Measurements from ENCODE around the gene ATP5PD.
"Not testable (repeated sequence)": the region's sequence is repeated elsewhere in the genome, so short reads cannot be mapped to it uniquely, and the experiment has no call there.

Gene ATP5PD

DNA sequence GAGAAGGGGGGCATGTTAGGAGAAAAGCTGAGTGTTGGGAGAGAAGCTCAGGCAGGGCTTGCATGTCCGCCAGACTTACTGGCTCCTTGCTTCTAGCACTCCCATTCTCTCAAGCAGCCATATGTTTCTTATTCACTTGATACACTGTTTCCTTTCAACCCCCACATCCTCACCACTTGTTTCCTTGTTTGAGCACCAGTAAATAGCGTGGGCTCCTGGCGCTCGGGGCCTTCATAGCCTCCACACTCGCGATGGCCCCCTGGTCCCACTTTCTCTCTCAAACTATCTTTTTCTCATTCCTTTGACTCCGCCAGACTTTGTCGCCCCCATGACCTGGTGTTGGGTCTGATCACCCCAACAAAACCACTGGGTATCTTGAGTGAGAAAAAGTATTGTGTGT, 16.6 kb downstream of the ATP5PD start:
- Mint-ChIP-seq H3K9me3 (peaks cover 4% of the 10 kb centered on the region), H3K36me3 (peaks cover 2% of the 10 kb centered on the region), H3K4me3 (no peak overlapping the region), H3K27ac (no peak overlapping the region), H3K4me1 (peaks cover 28% of the 10 kb centered on the region), H3K27me3 (no peaks in the 10 kb centered on the region)
- no peak for ATAC-seq (ENCODE audit: low read depth)
- DNase-seq (ENCODE audit: low spot score in 2 of 2): no peak

DNA sequence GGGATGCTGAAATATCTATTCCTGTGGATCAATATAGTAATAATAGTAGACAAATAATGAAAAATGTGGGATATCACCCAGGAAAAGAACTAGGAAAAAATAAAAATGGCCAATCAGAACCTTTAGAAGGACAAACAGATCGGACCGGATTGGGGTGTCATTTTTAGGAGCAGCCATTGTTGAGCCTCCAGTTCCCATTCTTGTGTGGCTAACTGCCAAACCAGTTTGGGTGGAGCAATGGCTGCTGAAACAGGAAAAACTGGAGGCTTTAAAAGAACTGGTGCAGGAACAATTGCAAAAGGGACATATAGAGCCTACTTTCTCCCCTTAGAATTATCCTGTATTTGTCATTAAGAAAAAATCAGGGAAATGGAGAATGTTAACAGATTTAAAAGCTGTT, 20.1 kb downstream of the ATP5PD start:
- H3K9me3 Mint-ChIP-seq: not testable (repeated sequence)

GRCh38 chr17:75025398-75025734, 21.4 kb downstream of the ATP5PD start:
- not testable (repeated sequence) for DNase-seq (ENCODE audit: low spot score in 2 of 2); H3K9me3 Mint-ChIP-seq; H3K27ac Mint-ChIP-seq; H3K4me3 Mint-ChIP-seq; H3K4me1 Mint-ChIP-seq; ATAC-seq (ENCODE audit: low read depth); H3K27me3 Mint-ChIP-seq
- peaks cover 22% of the 10 kb centered on the region for H3K36me3 Mint-ChIP-seq

More for the DNA sequence above, 20.1 kb downstream of the ATP5PD start:
- peaks cover 14% of the 10 kb centered on the region for H3K36me3 Mint-ChIP-seq
- not testable (repeated sequence) for H3K27me3 Mint-ChIP-seq; ATAC-seq (ENCODE audit: low read depth); DNase-seq (ENCODE audit: low spot score in 2 of 2); H3K4me1 Mint-ChIP-seq; H3K4me3 Mint-ChIP-seq; H3K27ac Mint-ChIP-seq

GRCh38 chr17:75024686-75025397, 21.9 kb downstream of the ATP5PD start:
- Mint-ChIP-seq H3K4me1 (peaks cover 3% of the 10 kb centered on the region), H3K9me3 (peaks cover 2% of the 10 kb centered on the region), H3K36me3 (peaks cover 23% of the 10 kb centered on the region), H3K4me3 (no peak overlapping the region), H3K27me3 (no peaks in the 10 kb centered on the region), H3K27ac (no peak overlapping the region)
- ATAC-seq (ENCODE audit: low read depth) (no peak), DNase-seq (ENCODE audit: low spot score in 2 of 2) (no peak)

GRCh38 chr17:75020331-75021110, 26.2 kb downstream of the ATP5PD start:
- Mint-ChIP-seq H3K4me3 (no peak overlapping the region), H3K36me3 (peaks cover 29% of the 10 kb centered on the region), H3K27ac (no peak overlapping the region), H3K9me3 (no peaks in the 10 kb centered on the region), H3K4me1 (peaks cover 6% of the 10 kb centered on the region), H3K27me3 (no peaks in the 10 kb centered on the region)
- DNase-seq (ENCODE audit: low spot score in 2 of 2): no peak
- no peak for ATAC-seq (ENCODE audit: low read depth)

DNA sequence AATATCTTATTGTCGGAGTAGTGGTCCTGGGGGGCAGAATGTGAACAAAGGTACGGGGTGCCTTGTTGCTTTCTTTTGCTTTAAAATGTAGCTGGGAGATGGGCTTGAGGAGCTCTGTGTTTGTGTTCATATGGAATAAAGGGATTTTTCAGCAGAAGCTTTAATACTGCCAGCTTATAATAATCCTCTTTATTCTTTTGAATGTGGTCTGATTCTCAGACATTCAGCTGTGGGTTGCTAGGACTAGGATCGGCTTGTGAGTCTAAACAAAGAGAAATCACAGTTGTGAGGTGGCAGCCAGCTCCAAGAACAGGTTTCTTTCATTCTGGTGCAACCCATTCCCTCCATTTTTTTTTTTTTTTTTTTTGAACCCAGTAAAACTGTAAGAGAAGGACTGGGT, 27.1 kb downstream of the ATP5PD start:
- Mint-ChIP-seq H3K27ac (no peak overlapping the region), H3K9me3 (no peaks in the 10 kb centered on the region), H3K36me3 (peaks cover 35% of the 10 kb centered on the region), H3K4me3 (no peak overlapping the region), H3K4me1 (peaks cover 8% of the 10 kb centered on the region), H3K27me3 (no peaks in the 10 kb centered on the region)
- DNase-seq (ENCODE audit: low spot score in 2 of 2) (no peak), ATAC-seq (ENCODE audit: low read depth) (no peak)

GRCh38 chr17:75019146-75019545, 27.6 kb downstream of the ATP5PD start:
- ATAC-seq (ENCODE audit: low read depth) (no peak), DNase-seq (ENCODE audit: low spot score in 2 of 2) (no peak)
- H3K27ac Mint-ChIP-seq: no peak overlapping the region
- H3K4me1 Mint-ChIP-seq: peaks cover 10% of the 10 kb centered on the region
- peaks cover 35% of the 10 kb centered on the region for H3K36me3 Mint-ChIP-seq
- H3K27me3 Mint-ChIP-seq: no peaks in the 10 kb centered on the region
- H3K4me3 Mint-ChIP-seq: no peak overlapping the region
- H3K9me3 Mint-ChIP-seq: no peaks in the 10 kb centered on the region

DNA sequence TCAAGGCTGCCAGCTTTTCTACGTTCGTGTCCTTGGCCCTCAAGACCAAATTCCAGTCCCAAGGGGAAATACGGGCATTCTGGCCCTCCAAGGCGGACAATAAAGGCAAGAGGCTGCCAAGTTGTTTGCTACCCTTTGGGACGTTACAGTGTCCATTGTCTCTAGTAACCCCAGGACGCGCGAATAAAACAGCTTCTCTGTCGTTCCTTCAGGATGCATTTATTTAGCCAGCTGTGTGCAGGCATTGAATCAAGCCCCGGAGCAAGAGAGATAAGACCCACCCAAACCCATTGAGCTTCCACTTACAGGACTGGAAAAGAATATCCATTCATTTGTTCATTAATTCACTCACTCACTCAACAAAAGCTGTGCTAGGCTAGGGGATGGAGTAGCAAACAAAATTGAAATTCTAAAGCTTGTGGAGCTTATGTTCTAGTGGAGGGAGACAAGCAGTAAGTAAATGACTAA, 33.6 kb downstream of the ATP5PD start:
- peak overlapping the region; percentile 89 for H3K27ac Mint-ChIP-seq
- peaks cover 4% of the 10 kb centered on the region for H3K27me3 Mint-ChIP-seq
- H3K4me3 Mint-ChIP-seq: peak overlapping the region; percentile 91

GRCh38 chr17:75012346-75013091, 34.2 kb downstream of the ATP5PD start, which contains the start of gene MRPL58:
TSS of gene MRPL58 (plus strand) at chr17:75012670. CDS start at chr17:75012687, 17 bp downstream.
- Mint-ChIP-seq H3K4me3 (peak within 1 kb of the TSS; percentile 91), H3K9me3 (no peaks in the 10 kb centered on the region)

More for the DNA sequence above, 33.6 kb downstream of the ATP5PD start:
- peaks cover 22% of the 10 kb centered on the region for H3K4me1 Mint-ChIP-seq
- no peak for ATAC-seq (ENCODE audit: low read depth)
- H3K9me3 Mint-ChIP-seq: no peaks in the 10 kb centered on the region
- no peak for DNase-seq (ENCODE audit: low spot score in 2 of 2)
- peaks cover 12% of the 10 kb centered on the region for H3K36me3 Mint-ChIP-seq

DNA sequence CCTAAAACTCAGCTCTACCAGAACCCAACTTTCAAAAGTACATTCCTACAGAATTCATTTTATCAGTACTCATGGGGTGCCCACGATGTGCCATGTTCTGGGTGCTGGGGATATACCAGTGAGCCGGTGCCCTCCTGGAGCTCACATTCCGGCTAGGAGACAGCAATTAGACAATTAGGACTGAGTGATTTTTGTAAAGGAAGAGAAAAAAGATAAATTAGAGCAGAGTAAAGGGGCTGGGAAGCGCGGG, 34.7 kb downstream of the ATP5PD start:
- Mint-ChIP-seq H3K27me3 (peaks cover 4% of the 10 kb centered on the region), H3K9me3 (no peaks in the 10 kb centered on the region), H3K27ac (peak overlapping the region; percentile 89), H3K4me1 (peaks cover 22% of the 10 kb centered on the region), H3K4me3 (peak overlapping the region; percentile 91), H3K36me3 (peaks cover 12% of the 10 kb centered on the region)
- DNase-seq (ENCODE audit: low spot score in 2 of 2) (no peak), ATAC-seq (ENCODE audit: low read depth) (no peak)

More at GRCh38 chr17:75012346-75013091, 34.2 kb downstream of the ATP5PD start, which contains the start of gene MRPL58:
- ATAC-seq (ENCODE audit: low read depth): peak; percentile 96
- DNase-seq (ENCODE audit: low spot score in 2 of 2): peak; percentile 76 to 78
- Mint-ChIP-seq H3K4me1 (peaks cover 22% of the 10 kb centered on the region), H3K27ac (peak within 1 kb of the TSS; percentile 89), H3K36me3 (peaks cover 12% of the 10 kb centered on the region), H3K27me3 (peaks cover 4% of the 10 kb centered on the region)

GRCh38 chr17:75011401-75012095, 35.2 kb downstream of the ATP5PD start:
- Mint-ChIP-seq H3K36me3 (peaks cover 12% of the 10 kb centered on the region), H3K4me3 (peak overlapping the region; percentile 91), H3K27ac (peak overlapping the region; percentile 89), H3K27me3 (peaks cover 4% of the 10 kb centered on the region), H3K4me1 (peaks cover 22% of the 10 kb centered on the region), H3K9me3 (no peaks in the 10 kb centered on the region)
- DNase-seq (ENCODE audit: low spot score in 2 of 2) (no peak), ATAC-seq (ENCODE audit: low read depth) (no peak)

GRCh38 chr17:75010683-75011400, 35.9 kb downstream of the ATP5PD start:
- peaks cover 5% of the 10 kb centered on the region for H3K27me3 Mint-ChIP-seq

DNA sequence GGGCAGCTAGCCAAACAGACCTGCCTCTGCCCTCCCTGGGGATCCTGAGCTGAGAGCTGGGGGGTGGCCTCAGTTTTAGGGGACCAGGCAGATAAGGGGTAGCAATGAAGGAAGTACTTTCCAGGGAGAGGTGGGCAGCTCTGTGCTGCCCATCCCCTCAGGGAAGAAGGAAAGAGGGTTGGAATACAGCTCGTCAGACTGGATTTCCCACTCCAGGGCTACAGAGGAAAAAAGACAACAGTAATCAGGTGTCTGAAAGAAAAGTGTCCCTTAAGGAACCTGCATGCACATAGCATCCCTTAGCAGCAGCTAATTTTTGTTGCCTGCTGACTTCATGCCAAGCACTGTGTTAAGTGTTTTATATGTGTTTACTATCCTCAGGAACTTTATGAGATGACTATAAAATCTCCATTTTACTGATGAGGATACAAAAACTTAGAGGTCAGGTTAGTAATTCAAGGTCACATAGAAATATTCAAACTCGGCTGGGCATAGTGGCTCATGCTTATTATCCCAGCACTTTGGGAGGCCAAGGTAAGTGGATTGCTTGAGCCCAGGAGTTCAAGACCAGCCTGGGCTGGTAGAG, 37.5 kb downstream of the ATP5PD start:
- ATAC-seq (ENCODE audit: low read depth) (no peak), DNase-seq (ENCODE audit: low spot score in 2 of 2) (no peak)
- no peaks in the 10 kb centered on the region for H3K9me3 Mint-ChIP-seq
- H3K4me1 Mint-ChIP-seq: peaks cover 12% of the 10 kb centered on the region
- H3K4me3 Mint-ChIP-seq: no peak overlapping the region
- H3K27ac Mint-ChIP-seq: no peak overlapping the region
- H3K36me3 Mint-ChIP-seq: peaks cover 3% of the 10 kb centered on the region
- peaks cover 7% of the 10 kb centered on the region for H3K27me3 Mint-ChIP-seq

More at GRCh38 chr17:75010683-75011400, 35.9 kb downstream of the ATP5PD start:
- Mint-ChIP-seq H3K4me1 (peaks cover 20% of the 10 kb centered on the region), H3K4me3 (peak overlapping the region; percentile 25), H3K36me3 (peaks cover 9% of the 10 kb centered on the region), H3K9me3 (no peaks in the 10 kb centered on the region), H3K27ac (no peak overlapping the region)
- ATAC-seq (ENCODE audit: low read depth) (no peak), DNase-seq (ENCODE audit: low spot score in 2 of 2) (no peak)
